ENCODE results near the gene PCGF3. TPM values are rescaled to one million over a fixed set of nuclear protein-coding genes. Genes with fewer than 3 reads are reported as not detected.
"Not testable (repeated sequence)": the region's sequence is repeated elsewhere in the genome, so short reads cannot be mapped to it uniquely, and the experiment has no call there.

The PCGF3 gene
- total RNA-seq, 1 donor from 2014 or later, result 21.5 TPM

DNA sequence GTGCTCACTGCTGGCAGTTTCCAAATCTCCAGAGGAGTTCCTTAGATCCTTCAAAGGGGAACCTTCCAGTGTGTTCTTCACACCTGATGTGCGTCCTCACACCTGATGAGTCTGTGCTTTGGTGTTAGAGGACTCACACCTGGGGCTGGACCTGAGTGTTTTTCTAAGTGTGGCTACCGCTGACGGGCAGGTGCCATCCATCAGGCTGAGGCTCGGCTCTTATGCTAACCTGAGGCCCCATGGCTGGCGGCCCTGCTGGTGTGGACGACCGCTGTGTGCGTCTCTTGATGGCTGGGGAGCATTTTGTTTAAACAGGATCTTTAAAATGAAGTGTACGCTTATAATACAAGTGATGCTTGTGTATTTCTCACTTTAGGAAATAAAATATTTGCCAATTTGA lies 28.4 kb downstream of the PCGF3 start:
- intact Hi-C loops (cut with micrococcal nuclease), result no loop called here

DNA sequence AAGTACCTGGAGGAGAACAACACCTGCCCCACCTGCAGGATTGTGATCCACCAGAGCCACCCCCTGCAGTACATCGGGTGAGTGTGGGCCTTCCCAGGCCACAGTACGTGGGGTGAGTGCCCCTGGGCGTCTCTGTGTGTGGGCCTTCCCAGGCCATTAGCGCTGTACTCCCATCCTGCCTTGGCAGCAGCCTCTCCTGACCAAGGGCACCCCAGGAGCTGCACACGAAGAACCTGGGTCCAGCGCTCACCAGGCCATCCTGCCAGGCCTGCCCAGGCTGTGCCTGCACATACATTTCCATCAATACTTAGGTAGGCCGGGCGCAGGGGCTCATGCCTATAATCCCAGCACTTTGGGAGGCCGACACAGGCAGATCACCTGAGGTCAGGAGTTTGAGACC lies 29.3 kb downstream of the PCGF3 start:
- no peaks in the 10 kb centered on the region for H3K4me1 ChIP-seq
- H3K4me3 ChIP-seq, result no peak overlapping the region
- H3K27ac ChIP-seq (replicated peaks), result no peak overlapping the region
- TF ChIP-seq, protein P1, sequence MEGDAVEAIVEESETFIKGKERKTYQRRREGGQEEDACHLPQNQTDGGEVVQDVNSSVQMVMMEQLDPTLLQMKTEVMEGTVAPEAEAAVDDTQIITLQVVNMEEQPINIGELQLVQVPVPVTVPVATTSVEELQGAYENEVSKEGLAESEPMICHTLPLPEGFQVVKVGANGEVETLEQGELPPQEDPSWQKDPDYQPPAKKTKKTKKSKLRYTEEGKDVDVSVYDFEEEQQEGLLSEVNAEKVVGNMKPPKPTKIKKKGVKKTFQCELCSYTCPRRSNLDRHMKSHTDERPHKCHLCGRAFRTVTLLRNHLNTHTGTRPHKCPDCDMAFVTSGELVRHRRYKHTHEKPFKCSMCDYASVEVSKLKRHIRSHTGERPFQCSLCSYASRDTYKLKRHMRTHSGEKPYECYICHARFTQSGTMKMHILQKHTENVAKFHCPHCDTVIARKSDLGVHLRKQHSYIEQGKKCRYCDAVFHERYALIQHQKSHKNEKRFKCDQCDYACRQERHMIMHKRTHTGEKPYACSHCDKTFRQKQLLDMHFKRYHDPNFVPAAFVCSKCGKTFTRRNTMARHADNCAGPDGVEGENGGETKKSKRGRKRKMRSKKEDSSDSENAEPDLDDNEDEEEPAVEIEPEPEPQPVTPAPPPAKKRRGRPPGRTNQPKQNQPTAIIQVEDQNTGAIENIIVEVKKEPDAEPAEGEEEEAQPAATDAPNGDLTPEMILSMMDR (IDR thresholded peaks at IDR 0.05; ENCODE audit: borderline replicate concordance), result no peak
- no peak for DNase-seq
- no peaks in the 10 kb centered on the region for H3K27me3 ChIP-seq (ENCODE audit: low read depth)
- intact Hi-C loops (cut with micrococcal nuclease), result no loop called here
- no peaks in the 10 kb centered on the region for H3K9me3 ChIP-seq (replicated peaks)
- peaks cover 81% of the 10 kb centered on the region for H3K36me3 ChIP-seq

More for the DNA sequence above, 28.4 kb downstream of the PCGF3 start:
- H3K9me3 ChIP-seq (replicated peaks), result no peaks in the 10 kb centered on the region
- H3K4me1 ChIP-seq, result no peaks in the 10 kb centered on the region
- TF ChIP-seq, protein P1 (IDR thresholded peaks at IDR 0.05; ENCODE audit: borderline replicate concordance), result no peak
- H3K4me3 ChIP-seq, result no peak overlapping the region
- no peak for DNase-seq
- no peak overlapping the region for H3K27ac ChIP-seq (replicated peaks)
- H3K27me3 ChIP-seq (ENCODE audit: low read depth), result no peaks in the 10 kb centered on the region
- H3K36me3 ChIP-seq, result peaks cover 73% of the 10 kb centered on the region

DNA sequence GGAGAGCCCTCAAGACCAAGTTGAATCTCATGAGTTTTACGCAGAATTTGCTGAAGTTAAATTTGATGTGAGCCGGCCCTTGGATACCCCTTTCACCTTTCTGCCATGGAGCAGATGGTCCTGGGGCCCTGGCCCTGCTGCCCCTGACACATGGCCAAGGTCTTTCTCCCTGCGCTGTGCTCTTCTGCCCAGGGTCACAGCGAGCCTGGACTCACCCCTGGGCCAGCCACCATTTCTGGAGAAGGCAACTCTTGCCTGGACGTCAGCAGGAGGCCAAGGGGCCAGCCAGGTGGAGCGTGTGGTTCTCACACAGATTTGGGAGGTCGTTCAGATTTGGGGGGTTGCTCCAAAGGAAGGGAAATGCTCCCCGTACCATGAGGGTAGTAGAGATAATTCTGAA lies 30.0 kb downstream of the PCGF3 start:
- TF ChIP-seq, protein P1 (IDR thresholded peaks at IDR 0.05; ENCODE audit: borderline replicate concordance), result no peak
- no peaks in the 10 kb centered on the region for H3K27me3 ChIP-seq (ENCODE audit: low read depth)
- intact Hi-C loops (cut with micrococcal nuclease), result no loop called here
- H3K4me3 ChIP-seq, result no peak overlapping the region
- H3K4me1 ChIP-seq, result no peaks in the 10 kb centered on the region
- DNase-seq, result no peak
- H3K9me3 ChIP-seq (replicated peaks), result no peaks in the 10 kb centered on the region
- H3K27ac ChIP-seq (replicated peaks), result no peak overlapping the region
- peaks cover 85% of the 10 kb centered on the region for H3K36me3 ChIP-seq

DNA sequence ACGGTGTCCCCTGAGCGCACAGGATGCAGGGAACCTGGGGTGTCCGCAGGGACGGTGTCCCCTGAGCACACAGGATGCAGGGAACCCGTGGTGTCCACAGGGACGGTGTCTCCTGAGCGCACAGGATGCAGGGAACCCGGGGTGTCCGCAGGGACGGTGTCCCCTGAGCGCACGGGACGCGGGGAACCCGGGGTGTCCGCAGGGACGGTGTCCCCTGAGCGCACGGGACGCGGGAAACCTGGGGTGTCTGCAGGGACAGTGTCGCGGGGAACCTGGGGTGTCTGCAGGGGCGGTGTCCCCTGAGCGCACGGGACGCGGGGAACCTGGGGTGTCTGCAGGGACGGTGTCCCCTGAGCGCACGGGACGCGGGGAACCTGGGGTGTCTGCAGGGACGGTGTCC lies 30.9 kb downstream of the PCGF3 start:
- H3K4me1 ChIP-seq; H3K27me3 ChIP-seq (ENCODE audit: low read depth); H3K27ac ChIP-seq (replicated peaks); H3K4me3 ChIP-seq; DNase-seq; H3K9me3 ChIP-seq (replicated peaks); intact Hi-C loops (cut with micrococcal nuclease): not testable (repeated sequence)
- peaks cover 85% of the 10 kb centered on the region for H3K36me3 ChIP-seq

DNA sequence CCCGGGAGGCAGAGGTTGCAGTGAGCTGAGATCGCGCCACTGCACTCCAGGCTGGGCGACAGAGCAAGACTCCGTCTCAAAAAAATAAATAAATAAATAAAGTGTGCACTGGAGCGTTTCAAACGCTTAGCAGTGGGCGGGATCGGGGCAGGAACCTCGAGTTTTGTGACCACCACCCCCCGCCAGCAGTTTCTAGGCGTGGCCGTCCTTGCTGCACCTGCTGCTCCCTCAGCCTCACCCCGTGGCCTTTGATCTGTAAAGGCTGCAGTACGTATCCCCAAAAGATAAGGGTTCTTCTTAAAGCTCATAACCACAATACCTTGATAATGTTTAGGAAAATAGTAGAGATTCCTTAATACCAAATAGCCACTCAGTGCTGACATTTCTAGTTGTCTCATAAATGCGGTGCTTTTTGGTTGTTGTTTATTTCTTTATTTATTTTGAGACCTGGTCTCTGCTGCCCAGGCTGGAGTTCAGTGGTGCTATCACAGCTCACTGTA lies 33.2 kb downstream of the PCGF3 start:
- DNase-seq, result no peak
- H3K9me3 ChIP-seq (replicated peaks), result no peaks in the 10 kb centered on the region
- no peaks in the 10 kb centered on the region for H3K27me3 ChIP-seq (ENCODE audit: low read depth)
- TF ChIP-seq, protein P1 (IDR thresholded peaks at IDR 0.05; ENCODE audit: borderline replicate concordance), result no peak
- intact Hi-C loops (cut with micrococcal nuclease), result no loop called here
- H3K4me1 ChIP-seq, result no peaks in the 10 kb centered on the region
- no peak overlapping the region for H3K4me3 ChIP-seq
- H3K36me3 ChIP-seq, result peaks cover 69% of the 10 kb centered on the region
- no peak overlapping the region for H3K27ac ChIP-seq (replicated peaks)

- intact Hi-C loops (cut with micrococcal nuclease), result no loop called here
- peaks cover 69% of the 10 kb centered on the region for H3K36me3 ChIP-seq
These were observed 33.9 kb downstream of the PCGF3 start for GRCh38 chr4:739569-739968.

More at GRCh38 chr4:739569-739968, 33.9 kb downstream of the PCGF3 start:
- H3K9me3 ChIP-seq (replicated peaks), result no peaks in the 10 kb centered on the region
- no peak overlapping the region for H3K27ac ChIP-seq (replicated peaks)
- H3K4me1 ChIP-seq, result no peaks in the 10 kb centered on the region
- H3K27me3 ChIP-seq (ENCODE audit: low read depth), result no peaks in the 10 kb centered on the region
- TF ChIP-seq, protein P1 (IDR thresholded peaks at IDR 0.05; ENCODE audit: borderline replicate concordance), result no peak
- no peak overlapping the region for H3K4me3 ChIP-seq
- DNase-seq, result no peak

All from left ventricle myocardium inferior (tissue), 1 donor.